GM20000 (cell line): Measurements from ENCODE around the gene ANKRD24.

Experiments
- DNase-seq: peaks from one replicate; pipeline ENCODE4 v3.0.0; 2012; ENCODE audit warnings: low spot score
- CTCF ChIP-seq: IDR thresholded peaks from 2 replicates; pipeline ENCODE4 v1.5.1; 2012; ENCODE audit warnings: mild to moderate bottlenecking, control low read depth; ENCODE audit errors: extremely low read depth, missing control alignments

ANKRD24 gene

GRCh38 chr19:4161415-4162077, 20.9 kb upstream of the ANKRD24 start:
- DNase-seq = no peak
- no peak for TF ChIP-seq CTCF

- TF ChIP-seq CTCF = no peak
- no peak for DNase-seq
Observed at GRCh38 chr19:4164262-4164661, 18.2 kb upstream of the ANKRD24 start.

- DNase-seq = no peak
- TF ChIP-seq CTCF = no peak
Observed at GRCh38 chr19:4171676-4172075, 10.8 kb upstream of the ANKRD24 start.

- TF ChIP-seq CTCF = no peak
- DNase-seq = peak; percentile 66
Observed at GRCh38 chr19:4172861-4173473, 9.5 kb upstream of the ANKRD24 start.

GRCh38 chr19:4173479-4174212, 8.8 kb upstream of the ANKRD24 start:
- DNase-seq = no peak
- no peak for TF ChIP-seq CTCF

- no peak for DNase-seq
- no peak for TF ChIP-seq CTCF
Observed at GRCh38 chr19:4174213-4174894, 8.1 kb upstream of the ANKRD24 start.
